HG03354 (cell line): ENCODE results near the gene TARBP1.
"Not testable (repeated sequence)": the region's sequence is repeated elsewhere in the genome, so short reads cannot be mapped to it uniquely, and the experiment has no call there.

ENCODE experiments used
- ATAC-seq: cut with Tn5 transposase; IDR thresholded peaks from one replicate; pipeline ENCODE4 v1.9.1; 2021; ENCODE audit warnings: mild to moderate bottlenecking; ENCODE audit not compliant: unreplicated experiment, poor library complexity, severe bottlenecking

Gene TARBP1

GRCh38 chr1:234478481-234479309, at the start of gene TARBP1:
Gene TARBP1, minus strand, starts transcription at chr1:234479179. Its CDS starts 76 bp downstream, at chr1:234479103.
- peak; percentile 71 for ATAC-seq

GRCh38 chr1:234528074-234528865, 49.3 kb upstream of the TARBP1 start:
- no peak for ATAC-seq

- ATAC-seq, result no peak
Observed at GRCh38 chr1:234527346-234527745, 48.4 kb upstream of the TARBP1 start.

- no peak for ATAC-seq
Observed at GRCh38 chr1:234526922-234527321, 47.9 kb upstream of the TARBP1 start.

GRCh38 chr1:234525099-234525799, 46.3 kb upstream of the TARBP1 start:
- no peak for ATAC-seq

- ATAC-seq, result no peak
Observed at GRCh38 chr1:234521836-234522235, 42.9 kb upstream of the TARBP1 start.

- ATAC-seq, result no peak
Observed at GRCh38 chr1:234520908-234521817, 42.2 kb upstream of the TARBP1 start.

- ATAC-seq, result no peak
Observed at GRCh38 chr1:234519506-234519905, 40.5 kb upstream of the TARBP1 start.

- ATAC-seq, result no peak
Observed at GRCh38 chr1:234518876-234519275, 39.9 kb upstream of the TARBP1 start.

GRCh38 chr1:234518086-234518485, 39.1 kb upstream of the TARBP1 start:
- ATAC-seq, result not testable (repeated sequence)

GRCh38 chr1:234517110-234517802, 38.3 kb upstream of the TARBP1 start:
- no peak for ATAC-seq

- no peak for ATAC-seq
Observed at GRCh38 chr1:234515821-234516241, 36.9 kb upstream of the TARBP1 start.

GRCh38 chr1:234515411-234515810, 36.4 kb upstream of the TARBP1 start:
- ATAC-seq, result no peak

- no peak for ATAC-seq
Observed at GRCh38 chr1:234512451-234512861, 33.5 kb upstream of the TARBP1 start.

GRCh38 chr1:234509457-234510328, 30.7 kb upstream of the TARBP1 start:
- ATAC-seq, result no peak

- ATAC-seq, result no peak
Observed at GRCh38 chr1:234507626-234508387, 28.8 kb upstream of the TARBP1 start.

- ATAC-seq, result no peak
Observed at GRCh38 chr1:234507089-234507488, 28.1 kb upstream of the TARBP1 start.
